Endothelial cell of umbilical vein (primary cell): ENCODE results near the gene NDUFS4.

Experiments
- CTCF ChIP-seq, 2 donors: IDR thresholded peaks; 1 replicate in 1 of 2; 2 replicates in 1 of 2; pipeline ENCODE4 v1.5.1; 2011; ENCODE audit warnings: low read length in 2 of 2, mild to moderate bottlenecking in 2 of 2, moderate library complexity in 2 of 2, control low read depth in 1 of 2, inconsistent platforms in 1 of 2, low read depth in 1 of 2; ENCODE audit not compliant: insufficient read depth in 1 of 2; ENCODE audit errors: extremely low read depth in 1 of 2
- EZH2 ChIP-seq: IDR thresholded peaks from 2 replicates; pipeline ENCODE4 v1.6.1; 2012; ENCODE audit warnings: borderline replicate concordance, low read depth, mild to moderate bottlenecking, moderate library complexity, low read length, inconsistent platforms; ENCODE audit not compliant: severe bottlenecking

GRCh38 chr5:53571403-53571802 lies 11.0 kb downstream of the NDUFS4 start:
- no peak for TF ChIP-seq CTCF (IDR thresholded peaks at IDR 0.05; ENCODE audit: extremely low read depth in 1 of 2, insufficient read depth in 1 of 2, low read depth in 1 of 2, low read length in 2 of 2)
- TF ChIP-seq EZH2, result no peak
